Right lung (tissue), 5 donors: ENCODE data around the gene CIB1. TPM values are rescaled to one million over a fixed set of nuclear protein-coding genes. Genes with fewer than 3 reads are reported as not detected.
A peak's percentile ranks its signal among the peaks of the same experiment; 100 is the strongest.

Experiments
- DNase-seq, 2 donors: peaks; one replicate each; pipeline ENCODE4 v3.0.0-alpha.2; 2013
- polyA plus RNA-seq, 5 donors: library from polyadenylated mRNA; unstranded; fragments of 120-200 nt; gene quantifications; one replicate each; pipeline versions ENCODE4 v1.2.1 to v1.2.3, GENCODE V29; 2013; ENCODE audit warnings: inconsistent platforms in 1 of 5, low replicate concordance in 1 of 5; ENCODE audit not compliant: insufficient read length in 5 of 5, insufficient read depth in 1 of 5

CIB1 gene
- polyA plus RNA-seq, 5 donors = 43.7 to 55.3 (median 47.4) TPM

DNA sequence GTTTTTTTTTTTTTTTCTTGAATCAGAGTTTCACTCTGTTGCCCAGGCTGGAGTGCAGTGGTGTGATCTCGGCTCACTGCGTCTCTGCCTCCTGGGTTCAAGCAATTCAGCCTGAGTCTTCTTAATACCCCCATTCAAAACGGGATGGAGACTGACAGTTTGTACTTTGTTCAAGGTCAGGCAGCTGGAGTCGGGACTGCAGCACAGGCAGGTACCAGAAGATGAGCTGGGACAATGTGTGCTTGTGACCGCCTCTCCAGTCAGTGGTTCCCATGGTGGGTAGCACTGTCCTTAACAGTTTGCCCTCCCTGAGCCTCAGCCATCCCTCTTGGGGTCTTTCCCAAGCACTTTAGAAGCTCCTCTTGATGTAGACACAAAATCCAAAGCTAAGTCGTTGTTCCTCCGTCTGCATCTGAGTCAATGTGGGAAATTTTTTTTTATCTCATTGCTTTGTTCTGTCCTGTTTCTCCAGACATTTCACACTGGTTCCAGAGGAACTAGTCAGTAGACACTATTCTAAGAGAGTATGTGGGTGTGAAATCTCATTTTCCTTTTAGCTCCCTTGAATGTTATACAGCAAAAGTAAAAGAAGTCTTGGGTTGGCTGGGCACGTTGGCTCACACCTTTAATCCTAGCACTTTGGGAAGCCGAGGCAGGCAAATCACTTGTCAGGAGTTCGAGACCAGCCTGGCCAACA is 10.3 kb upstream of the CIB1 start:
- no peak for DNase-seq

DNA sequence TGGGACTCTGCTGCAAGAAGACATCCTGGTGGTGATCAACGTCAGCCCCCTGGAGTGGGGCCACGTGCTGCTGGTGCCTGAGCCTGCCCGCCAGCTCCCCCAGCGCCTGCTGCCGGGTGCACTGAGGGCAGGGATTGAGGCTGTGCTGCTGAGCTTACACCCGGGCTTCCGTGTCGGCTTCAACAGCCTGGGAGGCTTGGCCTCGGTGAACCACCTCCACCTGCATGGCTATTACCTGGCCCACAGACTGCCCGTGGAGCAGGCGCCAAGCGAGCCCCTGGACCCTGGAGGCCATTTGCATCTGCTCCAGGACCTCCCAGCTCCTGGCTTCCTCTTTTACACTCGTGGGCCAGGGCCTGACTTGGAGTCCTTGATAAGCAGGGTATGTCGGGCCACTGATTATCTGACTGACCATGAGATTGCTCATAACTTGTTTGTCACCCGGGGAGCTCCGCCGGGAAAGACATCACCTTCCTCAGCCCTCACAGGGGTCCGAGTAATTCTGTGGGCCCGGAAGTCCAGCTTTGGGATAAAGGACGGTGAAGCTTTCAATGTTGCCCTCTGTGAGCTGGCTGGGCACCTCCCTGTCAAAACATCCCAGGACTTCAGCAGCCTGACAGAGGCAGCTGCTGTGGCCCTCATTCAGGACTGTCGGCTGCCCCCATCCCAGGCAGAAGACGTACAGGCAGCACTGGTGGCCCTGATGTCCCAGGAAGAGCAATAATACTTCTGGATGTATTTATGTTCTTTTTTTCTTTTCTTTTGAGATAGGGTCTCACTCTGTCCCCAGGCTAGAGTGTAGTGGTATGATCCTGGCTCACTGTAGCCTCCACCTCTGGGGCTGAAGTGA is 7.8 kb upstream of the CIB1 start:
- DNase-seq = no peak

DNA sequence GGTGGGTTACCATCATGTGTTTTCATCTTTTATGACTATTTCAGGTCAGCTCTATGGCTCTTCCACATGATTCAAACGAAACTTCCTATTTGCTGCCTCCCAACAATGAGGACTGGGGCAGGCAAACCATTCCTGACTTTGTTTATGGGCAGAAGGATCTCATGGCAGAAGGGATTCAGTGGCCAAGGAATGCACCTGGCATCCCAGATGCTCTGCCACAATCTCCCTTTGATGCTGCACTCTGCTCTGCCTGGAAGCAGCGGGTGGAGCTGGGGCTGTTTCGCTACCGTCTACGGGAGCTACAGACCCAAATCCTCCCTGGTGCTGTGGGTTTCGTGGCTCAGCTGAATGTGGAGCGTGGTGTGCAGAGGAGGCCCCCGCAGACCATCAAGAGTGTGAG is 7.1 kb upstream of the CIB1 start:
- no peak for DNase-seq

DNA sequence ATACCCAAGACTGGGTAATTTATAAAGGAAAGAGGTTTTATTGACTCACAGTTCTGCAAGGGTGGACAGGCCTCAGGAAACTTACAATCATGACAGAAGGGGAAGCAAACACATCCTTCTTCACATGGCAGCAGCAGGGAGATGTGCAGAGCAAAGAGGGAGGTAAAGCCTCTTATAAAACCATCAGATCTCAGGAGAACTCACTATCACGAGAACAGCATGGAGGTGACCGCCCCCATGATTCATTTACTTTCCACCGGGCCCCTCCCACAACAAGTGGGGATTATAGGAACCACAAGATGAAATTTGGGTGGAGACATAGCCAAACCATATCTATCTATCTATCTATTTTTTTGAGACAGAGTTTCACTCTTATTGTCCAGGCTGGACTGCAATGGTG is 5.6 kb upstream of the CIB1 start:
- no peak for DNase-seq

DNA sequence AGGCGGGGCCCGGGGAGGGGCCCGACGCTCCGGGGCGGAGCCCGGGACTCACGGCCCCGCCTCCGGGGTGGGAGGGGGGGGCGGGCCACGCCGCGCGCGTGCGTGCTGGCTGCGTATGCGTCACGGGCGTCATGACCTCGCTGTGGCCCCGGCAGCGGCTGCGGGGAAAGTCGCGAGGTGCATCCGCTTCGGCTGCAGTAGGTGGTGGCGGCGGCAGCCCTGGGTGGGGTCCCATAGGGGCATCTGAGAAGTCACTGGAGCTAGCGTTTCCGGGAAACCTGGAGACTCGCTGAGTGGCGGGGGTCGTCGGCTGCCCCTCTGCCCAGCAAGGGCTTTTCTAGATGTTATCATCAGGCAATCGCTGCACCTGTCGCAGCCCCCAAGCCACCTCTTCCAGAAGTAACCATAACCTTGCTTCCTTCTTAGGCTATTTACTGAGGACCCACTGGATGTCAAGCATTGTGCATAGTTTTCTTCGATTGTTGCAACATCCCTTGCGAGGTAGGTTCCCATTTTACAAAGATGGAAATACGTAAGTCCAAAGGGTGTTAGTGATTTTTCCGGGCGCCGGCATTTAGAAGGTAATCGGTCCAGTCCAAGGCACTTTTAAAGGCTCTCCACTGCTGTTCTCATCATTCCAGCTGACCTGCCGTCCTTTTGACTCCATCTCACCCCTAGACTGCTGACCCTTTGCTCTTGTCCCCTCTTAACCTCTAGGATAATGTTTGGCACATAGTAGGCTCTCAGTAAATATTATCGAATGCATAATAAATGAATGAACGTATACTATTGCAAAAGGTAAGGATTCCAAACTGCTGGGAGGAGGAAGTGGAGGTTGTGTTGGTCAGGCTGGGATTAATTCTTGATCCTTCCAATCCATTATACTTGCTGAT is 601 bp upstream of the CIB1 start, which contains the start of gene GDPGP1:
TSS of gene GDPGP1 (plus strand) at position 114 of the 893 bp plus-strand sequence. CDS start 6,700 bp downstream, outside the sequence.
- no peak for DNase-seq

DNA sequence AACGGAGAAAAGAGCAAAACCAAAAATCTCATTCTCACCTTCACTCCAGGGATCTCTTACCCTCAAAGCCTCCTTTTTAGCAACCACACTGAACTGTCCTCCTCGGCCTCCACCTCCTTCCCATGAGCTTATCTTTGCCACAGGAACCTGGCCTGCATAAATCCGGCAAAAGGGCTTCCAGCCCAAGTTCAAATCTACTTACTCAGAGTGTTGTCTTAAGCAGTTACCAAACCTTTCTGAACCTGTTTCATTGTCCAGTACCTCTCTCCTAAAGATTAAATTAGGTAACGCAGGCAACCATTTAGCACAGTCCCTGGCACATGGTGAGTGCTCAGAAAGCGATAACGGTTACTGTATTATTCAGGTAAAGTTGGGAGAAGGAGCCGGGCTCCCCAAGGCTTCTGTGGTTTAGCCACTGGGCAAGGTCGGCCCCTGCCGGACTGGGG is 777 bp downstream of the CIB1 start:
- peak in 1 of 2 donors; percentile 28 for DNase-seq

DNA sequence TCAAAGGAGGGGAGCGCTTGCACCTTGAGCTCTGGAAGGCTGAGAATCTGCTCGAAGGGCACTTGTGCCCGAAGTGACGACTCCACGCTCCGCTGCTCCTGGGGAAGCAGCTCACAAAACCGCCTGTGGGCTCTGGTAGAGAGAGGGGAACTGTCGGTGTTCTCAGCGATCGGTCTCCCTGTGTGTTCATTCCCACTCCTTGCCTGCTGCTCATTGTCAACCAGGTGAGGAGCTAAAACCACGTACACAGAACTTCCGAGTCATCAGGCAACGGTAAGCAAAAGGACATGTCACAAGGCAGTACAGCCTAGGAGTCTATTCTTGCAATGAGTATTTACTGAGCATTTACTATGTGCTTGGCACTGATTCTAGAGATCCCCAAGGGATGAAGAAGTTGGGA is 1.5 kb downstream of the CIB1 start:
- DNase-seq = no peak

DNA sequence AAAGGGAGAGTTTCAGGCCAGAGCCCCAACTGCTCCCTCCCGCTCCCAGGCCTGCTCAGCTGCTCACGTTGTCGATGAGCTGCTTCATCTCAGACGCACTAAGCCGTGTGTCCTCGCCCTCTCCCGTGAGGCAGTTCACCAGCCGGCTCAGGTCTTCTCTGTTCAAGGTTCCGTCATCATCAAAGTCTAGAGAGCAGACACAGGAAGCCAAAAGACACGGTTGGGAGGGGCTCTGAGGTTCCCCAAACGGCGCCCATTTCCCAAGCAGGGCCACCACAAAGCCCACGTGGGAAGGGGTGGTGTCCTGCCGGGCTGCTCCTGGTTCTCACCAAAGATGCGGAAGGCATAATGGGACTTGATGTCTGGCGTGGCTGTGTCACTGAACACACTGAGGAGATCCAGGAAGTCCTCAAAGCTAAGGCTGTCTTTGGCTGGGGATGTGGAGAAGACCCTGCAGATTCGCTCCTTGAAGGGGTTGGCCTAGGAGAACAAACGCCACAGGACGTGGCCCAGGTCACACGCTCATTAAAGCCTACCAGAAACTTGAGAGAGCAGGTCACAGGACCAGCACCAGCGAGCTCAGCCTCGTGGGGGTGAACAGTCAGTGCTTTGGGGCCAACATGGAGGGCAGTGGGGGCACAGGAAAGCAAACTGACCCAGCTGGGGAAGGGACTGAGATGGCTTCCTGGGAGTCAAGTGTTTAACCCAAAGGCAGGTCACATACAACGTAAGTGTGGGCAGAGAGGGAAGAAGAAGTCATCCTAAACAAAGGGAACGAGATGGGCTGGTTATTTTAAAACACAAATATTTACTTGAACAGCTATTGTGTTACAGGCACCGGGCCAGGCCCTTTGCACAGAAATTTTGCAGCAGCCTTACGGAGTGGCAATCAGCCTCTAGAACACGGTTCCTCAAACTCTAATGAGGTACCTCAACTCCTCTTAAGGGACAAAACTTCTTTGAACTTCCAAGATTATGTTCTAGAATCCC is 2.4 kb downstream of the CIB1 start:
- DNase-seq = no peak

DNA sequence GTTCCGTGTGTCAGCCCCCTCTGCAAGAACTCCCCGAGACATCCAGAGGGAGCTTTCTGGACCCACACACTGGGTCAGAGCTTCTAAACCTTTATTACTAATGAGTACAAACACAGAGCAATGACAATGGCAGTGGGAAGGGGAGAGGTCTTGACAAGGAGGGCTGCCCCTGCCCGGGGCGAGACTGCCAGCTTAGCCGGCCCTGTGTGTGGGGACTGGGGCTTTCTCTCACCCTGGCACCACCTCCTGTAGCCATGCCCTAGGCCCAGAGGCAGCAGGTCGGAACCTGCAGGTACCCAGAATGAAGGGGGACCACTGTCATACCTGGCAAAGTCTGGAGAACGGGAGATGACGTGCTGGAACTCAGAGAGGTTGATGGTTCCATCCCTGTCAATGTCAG is 3.1 kb downstream of the CIB1 start:
- DNase-seq = no peak

DNA sequence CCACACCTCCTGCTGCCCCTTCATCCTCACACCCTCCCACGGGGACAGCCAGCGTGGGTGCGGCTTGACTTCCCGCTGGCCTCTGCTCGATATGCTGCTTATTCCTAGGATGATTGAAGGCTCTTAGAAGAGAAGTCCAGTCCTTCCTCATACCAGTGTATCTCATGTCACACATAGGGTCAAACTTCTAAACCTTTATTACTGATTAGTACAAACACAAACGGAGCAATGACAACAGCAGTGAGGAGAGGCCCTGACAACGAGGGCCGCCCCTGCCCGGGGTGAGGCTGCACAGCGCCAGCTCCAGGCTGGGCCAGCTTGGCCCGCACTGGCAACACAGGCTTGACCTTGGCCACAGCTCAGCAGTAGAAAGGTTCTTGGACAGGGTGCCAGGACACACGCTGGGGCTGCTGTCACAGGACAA is 3.7 kb downstream of the CIB1 start:
- DNase-seq = no peak

DNA sequence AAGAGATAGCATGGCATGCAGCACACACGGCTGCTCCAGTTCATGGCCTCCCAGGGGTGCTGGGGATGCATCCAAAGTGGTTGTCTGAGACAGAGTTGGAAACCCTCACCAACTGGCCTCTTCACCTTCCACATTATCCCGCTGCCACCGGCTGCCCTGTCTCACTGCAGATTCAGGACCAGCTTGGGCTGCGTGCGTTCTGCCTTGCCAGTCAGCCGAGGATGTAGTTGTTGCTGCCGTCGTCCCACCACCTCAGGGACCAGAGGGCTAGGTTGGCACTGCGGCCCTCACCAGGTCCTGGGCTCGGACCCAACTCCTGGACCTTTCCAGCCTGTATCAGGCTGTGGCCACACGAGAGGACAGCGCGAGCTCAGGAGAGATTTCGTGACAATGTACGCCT is 4.8 kb downstream of the CIB1 start:
- DNase-seq = no peak

DNA sequence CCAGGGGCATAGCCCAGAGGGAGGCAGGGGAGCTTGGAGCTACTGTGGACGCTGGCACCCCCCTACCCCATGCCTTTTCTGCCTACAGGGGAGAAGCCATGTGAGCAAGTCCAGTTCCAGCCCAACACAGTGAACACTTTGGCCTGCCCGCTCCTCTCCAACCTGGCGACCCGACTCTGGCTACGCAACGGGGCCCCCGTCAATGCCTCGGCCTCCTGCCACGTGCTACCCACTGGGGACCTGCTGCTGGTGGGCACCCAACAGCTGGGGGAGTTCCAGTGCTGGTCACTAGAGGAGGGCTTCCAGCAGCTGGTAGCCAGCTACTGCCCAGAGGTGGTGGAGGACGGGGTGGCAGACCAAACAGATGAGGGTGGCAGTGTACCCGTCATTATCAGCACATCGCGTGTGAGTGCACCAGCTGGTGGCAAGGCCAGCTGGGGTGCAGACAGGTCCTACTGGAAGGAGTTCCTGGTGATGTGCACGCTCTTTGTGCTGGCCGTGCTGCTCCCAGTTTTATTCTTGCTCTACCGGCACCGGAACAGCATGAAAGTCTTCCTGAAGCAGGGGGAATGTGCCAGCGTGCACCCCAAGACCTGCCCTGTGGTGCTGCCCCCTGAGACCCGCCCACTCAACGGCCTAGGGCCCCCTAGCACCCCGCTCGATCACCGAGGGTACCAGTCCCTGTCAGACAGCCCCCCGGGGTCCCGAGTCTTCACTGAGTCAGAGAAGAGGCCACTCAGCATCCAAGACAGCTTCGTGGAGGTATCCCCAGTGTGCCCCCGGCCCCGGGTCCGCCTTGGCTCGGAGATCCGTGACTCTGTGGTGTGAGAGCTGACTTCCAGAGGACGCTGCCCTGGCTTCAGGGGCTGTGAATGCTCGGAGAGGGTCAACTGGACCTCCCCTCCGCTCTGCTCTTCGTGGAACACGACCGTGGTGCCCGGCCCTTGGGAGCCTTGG is 5.6 kb downstream of the CIB1 start:
- DNase-seq = no peak

DNA sequence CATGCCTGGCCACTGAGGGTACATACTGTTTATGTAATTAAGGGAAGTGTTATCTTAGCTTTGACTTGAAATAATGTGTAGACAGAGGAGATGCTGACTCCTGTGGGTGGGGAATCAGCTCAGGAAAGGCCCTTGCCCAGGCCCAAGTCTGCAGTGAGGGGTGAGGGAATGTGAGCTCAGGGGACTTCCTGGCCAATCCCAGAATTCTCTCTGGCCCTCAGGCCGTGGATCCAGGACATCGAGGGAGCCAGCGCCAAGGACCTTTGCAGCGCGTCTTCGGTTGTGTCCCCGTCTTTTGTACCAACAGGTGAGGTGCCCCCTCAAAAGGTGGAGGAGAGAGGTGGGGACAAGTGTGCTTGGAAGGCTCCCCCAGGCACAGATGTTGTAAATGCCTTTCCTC is 6.4 kb downstream of the CIB1 start:
- no peak for DNase-seq

DNA sequence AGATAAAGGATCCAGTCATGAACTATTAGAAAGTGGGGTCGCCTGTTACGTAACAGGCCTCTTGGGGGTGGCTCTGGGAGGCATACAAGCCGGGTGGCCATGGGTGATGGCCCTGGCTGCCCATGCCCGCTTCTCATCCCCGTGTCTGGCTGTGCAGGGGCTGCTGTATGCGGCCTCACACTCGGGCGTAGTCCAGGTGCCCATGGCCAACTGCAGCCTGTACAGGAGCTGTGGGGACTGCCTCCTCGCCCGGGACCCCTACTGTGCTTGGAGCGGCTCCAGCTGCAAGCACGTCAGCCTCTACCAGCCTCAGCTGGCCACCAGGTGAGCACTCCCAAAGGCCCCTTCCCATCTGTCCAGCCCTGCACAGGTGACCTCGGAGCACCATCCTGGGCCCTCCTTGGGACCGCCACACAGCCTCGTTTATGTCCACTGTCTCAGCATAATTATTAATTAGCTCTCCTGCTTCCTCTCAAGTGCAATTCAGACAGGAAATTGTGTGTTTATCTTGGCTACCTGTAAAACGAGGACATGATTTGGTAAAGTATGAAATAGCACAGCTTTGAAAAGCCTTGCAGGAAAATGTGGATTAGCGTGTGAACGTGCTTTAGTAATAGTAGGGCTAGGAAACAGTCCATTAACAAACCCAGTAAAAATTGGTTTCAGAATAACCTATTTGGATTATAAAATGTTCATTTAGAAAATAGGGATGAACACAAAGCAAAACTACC is 8.1 kb downstream of the CIB1 start:
- DNase-seq = no peak

DNA sequence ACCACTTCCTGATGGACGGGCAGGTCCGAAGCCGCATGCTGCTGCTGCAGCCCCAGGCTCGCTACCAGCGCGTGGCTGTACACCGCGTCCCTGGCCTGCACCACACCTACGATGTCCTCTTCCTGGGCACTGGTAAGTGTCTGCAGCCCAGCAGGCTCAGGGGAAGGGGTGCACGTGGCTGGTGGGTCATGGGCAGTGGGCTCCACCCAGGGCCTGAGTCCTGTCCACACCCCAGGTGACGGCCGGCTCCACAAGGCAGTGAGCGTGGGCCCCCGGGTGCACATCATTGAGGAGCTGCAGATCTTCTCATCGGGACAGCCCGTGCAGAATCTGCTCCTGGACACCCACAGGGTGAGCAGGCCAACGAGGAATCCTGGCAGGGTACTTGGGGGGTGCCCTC is 8.7 kb downstream of the CIB1 start:
- DNase-seq = no peak

DNA sequence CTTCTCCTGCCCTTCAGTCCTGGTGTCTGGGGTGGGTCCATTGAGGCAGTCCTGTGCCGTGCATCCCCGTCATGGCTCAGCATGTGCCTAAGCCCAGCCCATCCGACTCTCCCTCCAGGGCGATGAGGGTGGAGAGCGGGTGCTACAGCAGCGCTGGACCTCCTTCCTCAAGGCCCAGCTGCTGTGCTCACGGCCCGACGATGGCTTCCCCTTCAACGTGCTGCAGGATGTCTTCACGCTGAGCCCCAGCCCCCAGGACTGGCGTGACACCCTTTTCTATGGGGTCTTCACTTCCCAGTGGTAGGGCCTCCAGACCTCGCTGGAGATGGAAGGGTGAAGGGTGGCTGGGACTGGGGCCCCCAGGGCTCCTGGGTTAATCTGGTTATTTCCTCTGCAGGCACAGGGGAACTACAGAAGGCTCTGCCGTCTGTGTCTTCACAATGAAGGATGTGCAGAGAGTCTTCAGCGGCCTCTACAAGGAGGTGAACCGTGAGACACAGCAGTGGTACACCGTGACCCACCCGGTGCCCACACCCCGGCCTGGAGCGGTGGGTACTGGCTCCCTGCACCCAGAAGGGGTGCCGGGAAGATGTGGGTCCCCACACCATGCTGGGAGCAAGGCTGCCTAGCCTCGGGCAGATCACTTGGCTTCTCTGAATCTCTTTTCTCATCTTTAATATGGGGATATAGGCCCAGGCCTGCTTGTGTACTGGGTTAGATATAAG is 10.1 kb downstream of the CIB1 start:
- DNase-seq = no peak

DNA sequence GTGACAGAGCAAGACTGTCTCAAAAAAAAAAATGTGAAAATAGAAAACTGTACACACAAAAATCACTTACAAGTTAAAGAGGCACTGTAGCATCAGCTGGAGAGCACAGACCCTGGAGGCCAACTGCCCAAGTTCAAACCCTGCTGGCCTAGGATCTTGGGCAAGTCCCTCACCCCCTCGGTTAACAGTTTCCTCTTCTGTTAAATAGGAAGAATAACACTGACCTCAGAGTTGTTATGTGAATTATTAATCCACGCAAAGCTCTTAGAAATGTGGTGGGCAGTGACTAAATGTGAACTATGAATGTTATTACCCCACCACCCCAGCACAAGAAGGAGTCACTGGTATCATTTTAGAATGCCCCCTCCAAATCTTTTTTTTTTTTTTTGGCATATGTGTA is 11.2 kb downstream of the CIB1 start:
- no peak for DNase-seq

DNA sequence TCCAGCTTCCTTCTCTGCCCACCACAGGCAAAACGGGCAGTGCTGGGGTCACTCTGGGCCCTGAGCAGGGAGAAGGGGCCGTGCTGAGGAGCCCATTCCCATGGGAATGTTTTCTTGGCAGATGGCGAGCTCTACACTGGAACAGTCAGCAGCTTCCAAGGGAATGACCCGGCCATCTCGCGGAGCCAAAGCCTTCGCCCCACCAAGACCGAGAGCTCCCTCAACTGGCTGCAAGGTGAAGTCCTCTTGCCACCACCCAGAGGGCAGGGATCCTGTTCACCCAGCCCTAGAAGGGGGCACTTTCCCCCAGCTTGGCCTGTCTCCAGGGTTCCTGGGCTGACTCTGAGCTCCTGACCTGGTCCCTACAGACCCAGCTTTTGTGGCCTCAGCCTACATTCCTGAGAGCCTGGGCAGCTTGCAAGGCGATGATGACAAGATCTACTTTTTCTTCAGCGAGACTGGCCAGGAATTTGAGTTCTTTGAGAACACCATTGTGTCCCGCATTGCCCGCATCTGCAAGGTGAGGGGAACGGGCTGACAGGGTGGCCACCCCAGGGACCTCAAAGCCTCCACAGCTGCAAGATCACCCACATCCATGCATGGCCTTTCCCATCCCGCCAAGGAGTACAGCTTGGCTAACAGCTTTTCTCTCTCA is 12.4 kb downstream of the CIB1 start:
- peak; percentile 67 to 70 for DNase-seq
